ENCODE measurements around the gene GCLM.
"Not testable (repeated sequence)": the region's sequence is repeated elsewhere in the genome, so short reads cannot be mapped to it uniquely, and the experiment has no call there.

The GCLM gene

GRCh38 chr1:93925206-93925605, 16.0 kb upstream of the GCLM start:
- Histone ChIP-seq H3K27me3 (ENCODE audit: insufficient read depth, poor library complexity, severe bottlenecking) (no peaks in the 10 kb centered on the region), H3K27ac (replicated peaks) (no peak overlapping the region), H3K4me3 (replicated peaks; ENCODE audit: insufficient read depth, low read length) (no peak overlapping the region)
- DNase-seq (ENCODE audit: low read depth in 1 of 2, low spot score in 1 of 2): no peak
- TF ChIP-seq CTCF (IDR thresholded peaks at IDR 0.05; ENCODE audit: insufficient read depth, low read length) (no peak), POLR2AphosphoS5 (IDR thresholded peaks at IDR 0.05; ENCODE audit: low read depth) (no peak), GABPA (IDR thresholded peaks at IDR 0.05; ENCODE audit: low read depth) (no peak), SPI1 (IDR thresholded peaks at IDR 0.05; ENCODE audit: borderline replicate concordance, low read depth) (no peak), REST (IDR thresholded peaks at IDR 0.05; ENCODE audit: insufficient replicate concordance, low read depth) (no peak)

GRCh38 chr1:93919780-93920179, 10.6 kb upstream of the GCLM start:
- TF ChIP-seq REST (IDR thresholded peaks at IDR 0.05; ENCODE audit: insufficient replicate concordance, low read depth) (no peak), GABPA (IDR thresholded peaks at IDR 0.05; ENCODE audit: low read depth) (no peak), CTCF (IDR thresholded peaks at IDR 0.05; ENCODE audit: insufficient read depth, low read length) (no peak), SPI1 (IDR thresholded peaks at IDR 0.05; ENCODE audit: borderline replicate concordance, low read depth) (no peak), POLR2AphosphoS5 (IDR thresholded peaks at IDR 0.05; ENCODE audit: low read depth) (no peak)
- no peak for DNase-seq (ENCODE audit: low read depth in 1 of 2, low spot score in 1 of 2)

GRCh38 chr1:93917302-93917701, 8.1 kb upstream of the GCLM start:
- Histone ChIP-seq H3K27me3 (ENCODE audit: insufficient read depth, poor library complexity, severe bottlenecking) (no peaks in the 10 kb centered on the region), H3K4me3 (replicated peaks; ENCODE audit: insufficient read depth, low read length) (no peak overlapping the region), H3K27ac (replicated peaks) (no peak overlapping the region)
- DNase-seq (ENCODE audit: low read depth in 1 of 2, low spot score in 1 of 2): no peak
- TF ChIP-seq SPI1 (IDR thresholded peaks at IDR 0.05; ENCODE audit: borderline replicate concordance, low read depth): no peak
- no peak for TF ChIP-seq POLR2AphosphoS5 (IDR thresholded peaks at IDR 0.05; ENCODE audit: low read depth)
- TF ChIP-seq CTCF (IDR thresholded peaks at IDR 0.05; ENCODE audit: insufficient read depth, low read length): no peak
- TF ChIP-seq GABPA (IDR thresholded peaks at IDR 0.05; ENCODE audit: low read depth): no peak
- TF ChIP-seq REST (IDR thresholded peaks at IDR 0.05; ENCODE audit: insufficient replicate concordance, low read depth): no peak

More at GRCh38 chr1:93919780-93920179, 10.6 kb upstream of the GCLM start:
- Histone ChIP-seq H3K27ac (replicated peaks) (no peak overlapping the region), H3K27me3 (ENCODE audit: insufficient read depth, poor library complexity, severe bottlenecking) (no peaks in the 10 kb centered on the region), H3K4me3 (replicated peaks; ENCODE audit: insufficient read depth, low read length) (no peak overlapping the region)

- DNase-seq (ENCODE audit: low read depth in 1 of 2, low spot score in 1 of 2); H3K27ac ChIP-seq (replicated peaks); H3K4me3 ChIP-seq (replicated peaks; ENCODE audit: insufficient read depth, low read length); H3K27me3 ChIP-seq (ENCODE audit: insufficient read depth, poor library complexity, severe bottlenecking): not testable (repeated sequence)
Measured at GRCh38 chr1:93910880-93911279, 1.6 kb upstream of the GCLM start.

Measured in HL-60 (cell line).